Stimulated activated CD4-positive, alpha-beta T cell treated with anti-CD3 and anti-CD28 coated beads, Interleukin-1b, Interleukin-23, amount 100 ng/mL, for 24 hours (primary cell): ENCODE results near the gene GLB1L2.
"Not testable (repeated sequence)": the region's sequence is repeated elsewhere in the genome, so short reads cannot be mapped to it uniquely, and the experiment has no call there.

Experiments used
- DNase-seq, 4 experiments: peaks; one replicate each; pipeline ENCODE4 v3.0.0-alpha.2; 2020; ENCODE audit warnings: low read depth in 4 of 4, low spot score in 1 of 4

Gene GLB1L2

DNA sequence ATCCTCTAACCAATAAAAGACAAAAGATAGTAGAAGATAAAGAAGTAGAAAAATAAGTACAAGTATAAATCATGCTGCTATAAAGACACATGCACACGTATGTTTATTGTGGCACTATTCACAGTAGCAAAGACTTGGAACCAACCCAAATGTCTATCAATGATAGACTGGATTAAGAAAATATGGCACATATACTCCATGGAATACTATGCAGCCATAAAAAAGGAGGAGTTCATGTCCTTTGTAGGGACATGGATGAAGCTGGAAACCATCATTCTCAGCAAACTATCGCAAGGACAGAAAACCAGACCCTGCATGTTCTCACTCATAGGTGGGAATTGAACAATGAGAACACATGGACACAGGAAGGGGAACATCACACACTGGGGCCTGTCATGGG lies 10.4 kb upstream of the GLB1L2 start:
- DNase-seq: not testable (repeated sequence)

DNA sequence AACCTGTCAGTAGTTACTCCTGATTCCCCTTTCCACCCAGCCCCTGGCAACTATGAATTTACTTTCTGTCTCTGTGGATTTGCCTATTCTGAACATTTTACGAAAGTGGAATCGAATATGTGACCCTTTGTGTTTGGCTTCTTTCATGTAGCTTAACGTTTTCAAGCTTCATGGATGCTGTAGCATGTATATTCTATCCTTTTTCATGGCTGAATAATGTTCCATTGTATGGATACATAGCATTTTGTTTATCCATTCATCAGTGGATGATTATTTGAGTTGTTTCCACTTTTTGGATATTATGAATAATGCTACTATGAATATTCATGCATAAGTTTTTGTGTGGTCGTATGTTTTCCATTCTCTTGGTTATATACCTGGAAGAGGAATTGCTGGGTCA lies 9.2 kb upstream of the GLB1L2 start:
- DNase-seq: no peak

DNA sequence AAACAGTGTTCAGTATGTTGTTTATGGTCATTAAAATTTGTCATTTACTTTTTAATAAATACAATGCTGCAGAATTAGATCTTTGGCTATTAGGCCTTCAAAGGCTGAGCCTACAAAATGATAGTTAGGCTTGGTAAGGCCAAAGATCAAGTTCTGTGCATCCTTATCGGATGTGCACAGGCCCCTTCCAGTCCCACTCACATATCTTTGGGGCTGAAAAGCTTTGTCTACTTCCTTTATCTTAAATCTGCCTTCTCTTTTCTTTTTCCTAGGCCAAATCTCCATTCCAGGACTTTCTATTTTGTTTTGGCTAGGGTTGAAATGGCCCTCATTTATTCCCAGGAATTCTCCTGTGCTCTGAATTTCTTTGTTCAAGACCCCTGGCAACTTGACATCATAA lies 3.4 kb upstream of the GLB1L2 start:
- DNase-seq: no peak

DNA sequence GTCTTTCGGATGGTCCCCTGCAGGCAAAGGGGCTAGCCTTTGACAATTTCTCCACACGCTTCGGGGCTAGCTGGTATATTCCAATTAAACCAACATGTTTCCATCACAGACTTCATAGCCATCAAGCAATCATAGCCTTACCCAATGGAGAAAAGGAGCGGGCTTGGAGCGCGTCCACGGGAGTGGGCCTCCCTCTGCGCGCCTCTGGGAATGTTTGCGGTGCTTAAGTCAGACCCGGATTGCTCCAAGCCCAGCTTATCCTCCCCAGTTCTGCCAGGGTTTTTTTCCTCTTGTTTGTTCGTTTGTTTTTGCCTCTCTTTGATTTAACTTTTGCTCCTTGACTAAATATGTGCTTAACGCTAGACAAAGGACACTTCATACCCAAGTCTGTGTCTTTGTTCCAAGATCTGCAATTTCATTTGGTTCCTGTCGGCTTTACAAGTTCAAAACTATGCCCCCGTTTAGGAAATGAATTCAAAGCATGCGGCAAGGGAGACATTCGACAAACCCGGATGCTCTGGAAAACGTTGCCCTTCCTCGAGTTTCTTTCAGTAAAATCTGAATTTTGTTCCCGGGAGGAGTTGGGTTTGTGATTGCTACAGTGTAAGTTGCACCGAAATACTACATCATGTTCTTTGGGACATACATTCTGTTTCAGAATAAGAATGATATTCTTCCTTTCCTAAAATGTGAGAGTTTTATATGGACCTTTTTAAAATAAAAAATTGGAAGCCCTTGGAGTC lies 1.0 kb upstream of the GLB1L2 start:
- no peak for DNase-seq

DNA sequence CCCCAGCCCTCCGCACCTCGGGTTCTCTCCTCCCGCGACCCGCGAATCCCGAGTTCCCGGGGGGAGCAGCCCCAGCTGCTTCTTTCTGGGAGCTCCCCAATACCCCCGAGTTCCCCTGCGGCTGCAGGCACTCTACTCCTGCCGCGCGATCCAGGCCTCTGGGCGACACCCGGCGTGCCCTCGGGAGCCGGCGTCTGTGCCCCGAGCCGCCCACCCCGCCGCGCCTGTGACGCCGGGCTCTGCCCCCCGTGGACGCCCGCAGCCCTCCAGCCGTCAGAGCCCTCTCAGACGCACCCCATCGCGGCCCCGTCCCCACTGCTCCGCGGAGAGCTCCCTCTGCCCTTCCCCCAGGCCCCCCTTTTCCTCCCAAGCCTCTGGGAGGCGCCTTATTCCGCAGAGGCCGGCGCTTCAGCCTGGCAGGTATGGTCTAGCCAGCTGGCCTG lies 422 bp downstream of the GLB1L2 start:
- peak in 1 of 4 experiments; percentile 9 for DNase-seq

DNA sequence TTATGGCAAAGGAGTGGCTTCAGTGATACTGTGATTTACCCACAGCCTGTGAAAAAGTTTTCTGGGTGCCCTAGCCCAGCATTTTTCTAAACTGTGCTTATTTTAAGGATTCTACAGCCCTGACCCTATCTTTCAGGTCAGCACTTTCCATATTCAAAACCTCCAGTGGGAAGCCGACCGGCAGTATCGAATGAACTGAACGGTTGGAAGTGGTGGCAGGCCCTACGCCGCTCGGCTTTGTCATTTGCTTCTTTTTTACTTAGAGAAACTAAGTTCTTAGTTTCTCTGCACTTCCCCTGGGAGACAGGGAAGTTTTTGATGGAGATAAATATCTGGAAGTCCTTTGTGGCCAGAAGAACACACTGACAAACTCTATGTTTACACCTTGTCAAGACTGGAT lies 994 bp downstream of the GLB1L2 start:
- no peak for DNase-seq

DNA sequence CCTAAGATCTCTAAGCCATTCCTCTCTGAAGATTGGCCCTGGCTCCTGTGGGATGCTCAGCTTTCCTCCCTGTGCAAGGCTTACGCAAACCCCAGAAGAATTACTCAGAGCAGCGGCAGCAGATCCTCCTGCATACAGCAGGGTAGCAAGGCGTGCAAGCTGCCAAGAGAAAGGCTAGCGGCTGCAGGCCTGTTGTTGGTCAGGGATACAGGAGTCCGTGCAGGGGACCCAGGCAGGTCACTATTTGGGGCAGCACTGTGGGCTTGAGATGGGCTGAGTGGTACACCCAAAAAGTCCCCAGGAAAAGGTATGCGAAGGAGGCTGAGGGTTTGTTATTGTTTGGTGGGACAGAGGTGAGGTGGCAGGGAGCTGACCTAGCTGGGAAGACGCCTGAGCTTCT lies 1.5 kb downstream of the GLB1L2 start:
- no peak for DNase-seq

DNA sequence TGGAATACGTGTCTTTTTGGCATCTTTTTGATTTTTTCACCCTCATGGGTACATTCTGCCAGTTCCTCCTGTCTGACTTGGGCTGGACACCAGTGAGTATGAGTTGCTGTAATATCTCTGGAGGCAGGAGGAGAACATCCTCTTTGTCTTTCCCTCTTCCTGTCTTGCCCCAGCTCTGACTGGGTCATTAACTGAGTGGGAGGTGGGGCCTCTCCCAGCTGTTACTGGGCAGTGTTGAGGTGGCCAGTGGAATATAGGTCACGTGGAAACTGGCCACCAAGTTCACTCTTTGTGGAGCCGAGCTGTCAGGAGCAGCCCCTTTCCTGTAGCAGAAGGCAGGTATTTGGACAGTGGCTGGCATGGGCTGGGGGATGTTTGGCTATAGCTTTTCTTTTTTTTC lies 2.2 kb downstream of the GLB1L2 start:
- DNase-seq: no peak

DNA sequence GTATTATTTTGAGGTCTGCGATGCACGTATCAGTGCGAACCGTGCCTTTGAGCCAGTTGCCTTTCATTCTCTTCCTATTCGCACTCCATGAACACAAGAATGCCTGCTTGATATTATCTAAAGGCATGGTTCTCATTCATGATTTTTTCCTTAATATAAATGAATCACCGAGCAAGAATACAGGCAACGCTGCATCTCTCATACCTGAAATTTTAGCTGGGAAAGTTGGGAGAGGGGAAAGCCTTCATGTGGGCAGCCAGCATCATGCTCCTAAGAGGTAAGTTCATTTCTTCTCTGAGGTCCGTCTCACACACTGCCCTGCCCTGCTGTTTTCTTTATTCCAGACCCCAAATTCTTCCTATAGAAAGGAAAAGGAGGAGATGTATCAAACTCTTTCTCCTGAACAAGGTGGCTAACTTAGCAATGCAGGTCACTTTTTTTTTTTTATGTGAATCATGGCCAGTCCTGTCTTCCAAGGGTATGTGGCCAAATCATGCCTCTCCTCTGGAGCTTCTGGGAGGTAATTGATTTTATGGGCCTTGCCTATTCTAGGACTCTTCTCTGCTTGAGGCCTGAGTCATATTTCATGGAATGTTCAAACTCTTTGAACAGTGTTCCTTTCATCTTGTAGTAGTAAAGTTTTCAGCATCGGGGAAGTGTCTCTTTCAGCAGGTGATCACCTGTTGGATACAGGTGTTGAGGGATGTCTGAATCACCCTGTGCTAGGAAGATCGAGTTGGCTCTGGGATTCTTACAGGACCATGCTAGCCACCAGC lies 3.2 kb downstream of the GLB1L2 start:
- no peak for DNase-seq

DNA sequence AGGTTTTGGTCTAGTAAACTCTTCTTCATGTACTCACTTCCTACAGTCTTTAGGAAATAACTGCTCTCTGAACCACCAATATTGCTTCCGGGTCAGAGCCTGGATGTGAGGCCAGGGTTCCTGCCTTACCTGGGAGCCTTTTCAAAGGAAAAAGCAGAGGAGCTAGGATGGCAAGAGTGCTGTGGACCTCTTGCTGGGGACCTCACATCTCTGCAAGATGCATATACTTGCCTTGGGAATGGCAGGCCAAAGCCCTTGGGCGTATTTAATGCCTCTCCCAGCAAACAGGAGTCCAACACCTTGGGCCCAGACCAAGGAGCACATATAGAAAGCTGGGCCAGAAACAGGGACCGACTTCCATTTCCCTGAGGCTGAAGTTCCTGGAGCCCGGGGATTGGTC lies 5.3 kb downstream of the GLB1L2 start:
- DNase-seq: no peak

DNA sequence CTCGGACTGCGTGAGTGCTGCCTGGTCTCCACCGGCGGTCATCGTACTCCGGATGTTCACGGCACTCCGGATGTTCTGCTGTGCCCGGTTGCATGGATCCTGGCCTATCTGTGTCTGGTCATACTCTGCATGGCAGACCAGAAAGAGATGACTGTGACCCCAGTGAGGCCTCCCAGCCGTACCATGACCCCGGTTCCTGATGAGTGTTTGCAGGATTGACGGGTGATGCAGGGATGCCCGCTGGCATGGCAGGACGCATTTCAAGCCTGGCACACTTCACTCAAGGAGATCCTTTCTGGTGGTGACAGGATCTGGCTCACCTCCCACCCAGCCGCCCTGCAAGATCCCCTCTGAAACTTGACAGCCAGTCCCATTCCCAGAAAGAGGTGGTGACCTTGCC lies 6.3 kb downstream of the GLB1L2 start:
- no peak for DNase-seq

DNA sequence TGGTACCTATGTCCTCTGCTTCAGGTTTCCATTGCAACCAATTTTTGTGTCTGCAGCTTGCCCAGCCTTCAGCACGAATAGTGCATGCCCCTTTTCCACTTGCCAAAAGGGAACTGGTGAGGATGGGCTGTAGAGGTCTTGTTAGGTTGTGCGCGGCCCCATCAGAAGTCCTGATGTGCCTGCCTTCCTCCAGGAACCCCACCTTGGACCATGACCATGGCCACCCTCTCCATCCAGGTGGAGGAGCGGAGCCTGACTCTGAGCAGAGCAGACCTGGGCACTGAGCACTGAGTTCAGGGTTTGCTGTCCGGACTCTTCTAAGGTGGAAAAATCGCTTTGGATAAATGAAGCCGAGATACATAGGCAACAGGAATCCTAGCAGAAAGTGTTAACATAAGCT lies 6.9 kb downstream of the GLB1L2 start:
- no peak for DNase-seq

DNA sequence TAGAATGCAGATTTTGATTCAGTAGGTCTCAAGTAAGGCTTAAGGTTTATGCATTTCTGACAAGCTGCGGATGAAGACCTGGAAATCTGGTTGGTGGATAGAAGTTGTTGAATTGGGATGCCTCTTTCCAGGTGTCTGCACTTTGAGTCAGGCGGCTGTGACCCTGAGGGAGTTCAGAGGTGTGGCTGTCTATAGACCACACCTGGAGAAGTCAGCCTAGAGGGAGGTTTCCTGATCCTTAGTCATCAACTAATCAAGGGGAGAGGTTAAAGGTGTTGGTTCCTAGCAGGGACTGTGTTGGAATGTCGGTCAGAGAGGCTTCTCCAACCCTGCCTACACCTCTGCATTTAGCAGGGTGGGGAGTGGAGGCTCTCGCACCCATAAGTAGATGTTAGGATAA lies 8.0 kb downstream of the GLB1L2 start:
- no peak for DNase-seq

DNA sequence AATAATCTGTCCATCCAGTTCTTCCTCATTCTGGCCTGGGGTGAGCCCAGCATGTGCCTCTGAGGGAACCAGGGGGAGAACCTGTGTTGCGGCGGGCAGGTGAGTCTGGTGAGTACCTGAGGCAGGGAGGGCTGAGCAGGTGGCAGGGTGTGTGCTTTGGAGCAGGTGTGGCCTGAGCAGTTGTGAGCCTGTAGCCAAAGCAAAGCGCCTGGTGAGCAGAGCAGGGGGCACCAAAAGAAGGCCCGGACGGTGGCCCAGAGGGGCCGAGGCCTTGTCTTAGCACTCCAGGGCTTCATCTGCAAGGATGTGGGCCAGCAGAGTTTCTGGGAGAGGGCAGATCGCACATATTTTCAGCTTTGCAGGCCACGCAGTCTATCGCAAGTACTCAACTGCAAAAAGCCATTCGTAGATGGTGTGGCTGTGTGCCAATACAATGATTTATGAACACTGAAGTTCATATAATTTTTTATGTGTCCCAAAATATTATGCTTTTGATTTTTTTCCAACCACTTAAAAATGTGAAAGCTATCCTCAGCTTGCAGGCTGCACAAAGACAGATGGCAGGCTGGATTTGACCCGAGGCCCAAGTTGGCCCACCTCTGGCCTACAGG lies 8.7 kb downstream of the GLB1L2 start:
- no peak for DNase-seq

DNA sequence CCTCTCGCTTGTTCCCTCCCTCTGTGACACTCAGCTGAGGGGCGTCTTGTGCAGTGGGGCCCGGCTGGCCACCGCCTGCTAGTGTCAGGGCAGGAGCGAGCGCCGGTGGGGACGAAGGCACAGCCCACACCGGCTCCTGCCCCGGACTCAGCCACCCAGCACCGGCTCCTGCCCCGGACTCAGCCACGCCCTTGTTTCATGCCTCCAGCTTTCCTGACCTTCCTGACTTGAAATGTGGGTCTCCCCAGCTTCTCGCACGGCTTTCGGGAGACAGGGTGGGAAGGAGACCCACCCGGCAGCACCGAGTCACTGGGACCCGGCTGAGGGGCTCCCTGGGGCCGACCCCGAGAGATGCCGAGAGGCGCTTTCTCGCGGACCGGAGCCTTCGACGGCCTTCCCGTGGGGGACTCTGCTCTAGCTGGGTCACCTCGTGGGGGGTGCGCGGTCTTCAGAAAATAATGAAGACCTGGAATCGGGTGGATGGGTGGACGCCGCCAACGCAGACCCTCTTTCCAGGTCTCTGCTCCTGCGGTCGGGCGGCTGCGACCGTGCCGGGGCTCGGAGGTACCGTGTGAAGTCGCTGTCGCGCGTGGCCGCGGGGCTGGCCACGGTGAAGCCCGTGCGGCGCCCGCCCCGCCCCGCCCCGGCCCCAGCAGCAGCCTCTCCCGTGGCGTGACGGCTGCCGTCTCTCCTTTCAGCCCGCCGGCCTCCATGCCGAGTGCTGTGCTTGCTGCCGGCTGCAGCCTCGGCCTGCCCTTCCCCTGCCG lies 10.2 kb downstream of the GLB1L2 start:
- no peak for DNase-seq

DNA sequence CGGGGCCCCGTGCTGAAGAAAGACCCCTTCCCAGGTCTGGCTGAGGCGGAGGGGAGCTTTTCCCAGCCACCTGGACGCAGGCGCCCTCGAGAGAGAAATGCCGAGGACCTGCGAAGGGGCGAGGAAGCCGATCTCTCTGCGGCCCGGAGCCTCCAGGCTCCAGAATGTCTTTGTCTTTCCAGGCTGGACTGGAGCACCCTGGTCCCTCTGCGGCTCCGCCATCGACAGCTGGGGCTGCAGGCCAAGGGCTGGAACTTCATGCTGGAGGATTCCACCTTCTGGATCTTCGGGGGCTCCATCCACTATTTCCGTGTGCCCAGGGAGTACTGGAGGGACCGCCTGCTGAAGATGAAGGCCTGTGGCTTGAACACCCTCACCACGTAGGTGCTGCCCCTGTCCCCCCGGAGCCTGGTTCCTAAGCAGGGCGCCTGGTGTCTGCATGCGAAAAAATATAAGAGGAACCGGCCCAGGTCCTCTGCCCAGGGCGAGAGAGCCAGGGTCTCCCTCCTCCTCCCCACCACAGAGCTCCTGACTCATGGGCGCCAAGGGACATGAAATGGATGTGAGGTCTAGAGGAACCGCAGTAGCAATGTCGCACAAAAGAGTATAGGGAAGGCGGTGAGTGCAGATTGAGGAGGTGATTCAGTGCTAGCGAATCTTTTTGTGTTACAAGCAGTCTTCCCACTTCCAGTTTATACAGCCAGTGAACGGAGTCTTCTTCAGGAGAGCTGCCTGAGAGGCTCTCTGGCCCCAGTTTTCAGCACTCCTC lies 11.0 kb downstream of the GLB1L2 start:
- DNase-seq: no peak

DNA sequence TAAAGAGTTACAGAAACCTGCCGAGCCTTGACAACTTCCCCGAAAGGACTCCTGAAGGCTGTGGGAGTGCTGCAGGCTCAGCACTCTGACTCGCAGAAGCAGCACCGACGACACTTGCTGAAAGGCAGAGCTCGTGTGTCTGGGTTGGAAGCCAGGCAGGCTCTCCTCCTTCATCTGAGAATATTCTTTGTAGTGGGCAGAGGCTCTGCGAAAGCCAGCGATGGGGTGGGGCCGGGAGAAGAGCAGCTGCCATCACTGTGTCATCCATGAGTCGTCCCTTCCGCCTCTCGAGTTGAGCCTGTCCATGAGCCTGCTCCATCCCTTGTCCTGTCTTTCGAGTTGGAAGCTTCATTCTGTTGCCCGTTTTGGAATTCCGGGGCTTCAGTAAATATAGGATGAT lies 11.9 kb downstream of the GLB1L2 start:
- no peak for DNase-seq

DNA sequence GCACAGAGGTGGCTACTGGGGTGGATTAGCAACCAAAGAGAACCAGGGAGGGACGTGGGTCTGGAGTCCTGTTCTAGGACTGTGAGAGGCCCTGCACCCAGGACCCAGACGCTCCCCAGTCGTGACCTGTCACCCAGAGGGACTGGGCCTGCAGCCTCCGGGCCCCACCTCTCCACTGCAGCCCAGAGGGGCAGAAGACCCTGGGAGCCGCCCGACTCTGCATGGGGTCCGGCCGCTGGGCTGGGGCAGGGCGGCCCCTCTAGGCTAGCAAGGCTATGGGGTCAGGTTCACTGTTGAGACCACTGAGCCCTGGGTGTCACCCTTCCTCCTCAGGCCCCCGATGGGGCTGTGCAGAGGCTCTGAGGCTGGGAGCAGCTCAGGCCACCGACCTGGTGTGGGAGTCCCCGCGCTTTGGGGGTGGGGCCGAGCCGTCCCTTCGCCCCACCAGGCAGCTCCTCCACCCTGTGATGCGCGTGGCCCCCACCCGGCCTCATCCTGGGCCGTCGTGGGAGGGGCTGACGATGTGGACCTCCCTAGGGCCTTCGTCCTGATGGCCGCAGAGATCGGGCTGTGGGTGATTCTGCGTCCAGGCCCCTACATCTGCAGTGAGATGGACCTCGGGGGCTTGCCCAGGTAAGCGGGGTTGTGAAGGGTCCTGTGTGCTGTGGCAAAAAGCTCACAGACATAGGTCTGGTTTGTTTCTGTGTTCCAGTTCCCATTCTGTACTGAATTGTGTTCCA lies 12.9 kb downstream of the GLB1L2 start:
- not testable (repeated sequence) for DNase-seq

DNA sequence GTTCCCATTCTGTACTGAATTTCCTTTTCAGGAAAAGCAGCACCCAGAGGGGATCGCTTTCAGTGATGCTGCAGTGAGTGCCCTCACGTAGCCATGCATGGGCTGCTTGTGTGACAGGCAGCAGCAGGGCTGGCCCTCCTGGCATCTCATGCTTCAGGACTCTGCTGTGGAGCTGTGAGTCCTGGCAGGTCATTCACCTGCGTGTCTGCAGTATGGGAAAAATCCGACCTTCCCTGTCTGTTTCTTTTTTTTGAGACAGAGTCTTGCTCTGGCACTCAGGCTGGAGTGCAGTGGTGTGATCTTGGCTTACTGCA lies 13.4 kb downstream of the GLB1L2 start:
- DNase-seq: no peak
